ENCODE data around the gene LIX1.
A peak's percentile ranks its signal among the peaks of the same experiment; 100 is the strongest.
"Not testable (repeated sequence)": the region's sequence is repeated elsewhere in the genome, so short reads cannot be mapped to it uniquely, and the experiment has no call there.

Gene LIX1

GRCh38 chr5:97142521-97143254, at the start of gene LIX1:
LIX1 (minus strand) TSS chr5:97142611; CDS start chr5:97142576, 35 bp downstream.
- H3K9me2 ChIP-seq (replicated peaks; ENCODE audit: control insufficient read depth, low read length) = no peaks in the 10 kb centered on the region
- no peaks in the 10 kb centered on the region for H4K20me1 ChIP-seq (ENCODE audit: control insufficient read depth, insufficient read depth, low read depth, low read length)
- no peaks in the 10 kb centered on the region for H3K4me1 ChIP-seq (ENCODE audit: control insufficient read depth, low read length)
- H3K9me3 ChIP-seq (ENCODE audit: control insufficient read depth, insufficient read depth, low read length) = no peaks in the 10 kb centered on the region
- TF ChIP-seq EZH2phosphoT487 (IDR thresholded peaks at IDR 0.05; ENCODE audit: borderline replicate concordance, low read length) (no peak), CTCF (IDR thresholded peaks at IDR 0.05; ENCODE audit: low read depth, low read length, poor library complexity, severe bottlenecking) (peak; percentile 64)
- no peaks in the 10 kb centered on the region for H3F3A ChIP-seq (ENCODE audit: control insufficient read depth, insufficient read depth)
- H3K27ac ChIP-seq (ENCODE audit: low read depth, low read length) = no peak within 1 kb of the TSS
- H3K4me2 ChIP-seq (ENCODE audit: low read length) = no peak within 1 kb of the TSS
- no peak within 1 kb of the TSS for H3K4me3 ChIP-seq (ENCODE audit: low read length)
- H3K79me2 ChIP-seq (ENCODE audit: control insufficient read depth, low read length) = no peaks in the 10 kb centered on the region
- no peaks in the 10 kb centered on the region for H3K27me3 ChIP-seq (ENCODE audit: control insufficient read depth, low read length)
- H3K36me3 ChIP-seq (ENCODE audit: control insufficient read depth, low read length) = no peaks in the 10 kb centered on the region

GRCh38 chr5:97191893-97192292, 49.5 kb upstream of the LIX1 start:
- Histone ChIP-seq H3K9me3 (ENCODE audit: control insufficient read depth, insufficient read depth, low read length) (peaks cover 11% of the 10 kb centered on the region), H3K4me3 (ENCODE audit: low read length) (no peak overlapping the region), H3K4me1 (ENCODE audit: control insufficient read depth, low read length) (peaks cover 17% of the 10 kb centered on the region), H3K27me3 (ENCODE audit: control insufficient read depth, low read length) (no peaks in the 10 kb centered on the region), H3K27ac (ENCODE audit: low read depth, low read length) (no peak overlapping the region), H3K36me3 (ENCODE audit: control insufficient read depth, low read length) (no peaks in the 10 kb centered on the region), H3K79me2 (ENCODE audit: control insufficient read depth, low read length) (no peaks in the 10 kb centered on the region), H3F3A (ENCODE audit: control insufficient read depth, insufficient read depth) (no peaks in the 10 kb centered on the region), H4K20me1 (ENCODE audit: control insufficient read depth, insufficient read depth, low read depth, low read length) (no peaks in the 10 kb centered on the region), H3K4me2 (ENCODE audit: low read length) (no peak overlapping the region), H3K9me2 (replicated peaks; ENCODE audit: control insufficient read depth, low read length) (no peaks in the 10 kb centered on the region)
- TF ChIP-seq CTCF (IDR thresholded peaks at IDR 0.05; ENCODE audit: low read depth, low read length, poor library complexity, severe bottlenecking) = no peak
- no peak for TF ChIP-seq EZH2phosphoT487 (IDR thresholded peaks at IDR 0.05; ENCODE audit: borderline replicate concordance, low read length)

GRCh38 chr5:97189523-97189922, 47.1 kb upstream of the LIX1 start:
- Histone ChIP-seq H3K9me3 (ENCODE audit: control insufficient read depth, insufficient read depth, low read length) (peaks cover 13% of the 10 kb centered on the region), H3K4me1 (ENCODE audit: control insufficient read depth, low read length) (peaks cover 12% of the 10 kb centered on the region)
- H3K27ac ChIP-seq (ENCODE audit: low read depth, low read length); H3F3A ChIP-seq (ENCODE audit: control insufficient read depth, insufficient read depth); H3K36me3 ChIP-seq (ENCODE audit: control insufficient read depth, low read length); H3K9me2 ChIP-seq (replicated peaks; ENCODE audit: control insufficient read depth, low read length); H3K4me3 ChIP-seq (ENCODE audit: low read length); H3K27me3 ChIP-seq (ENCODE audit: control insufficient read depth, low read length); H4K20me1 ChIP-seq (ENCODE audit: control insufficient read depth, insufficient read depth, low read depth, low read length); H3K79me2 ChIP-seq (ENCODE audit: control insufficient read depth, low read length); H3K4me2 ChIP-seq (ENCODE audit: low read length): not testable (repeated sequence)

- 0 out of 2 replicates have a peak, but pooled peaks cover 5% of the 10 kb centered on the region for H3K9me3 ChIP-seq (ENCODE audit: control insufficient read depth, insufficient read depth, low read length)
- peaks cover 35% of the 10 kb centered on the region for H3K79me2 ChIP-seq (ENCODE audit: control insufficient read depth, low read length)
- H3K27me3 ChIP-seq (ENCODE audit: control insufficient read depth, low read length) = no peaks in the 10 kb centered on the region
- peak overlapping the region; percentile 77 for H3K4me2 ChIP-seq (ENCODE audit: low read length)
- TF ChIP-seq CTCF (IDR thresholded peaks at IDR 0.05; ENCODE audit: low read depth, low read length, poor library complexity, severe bottlenecking) = no peak
- TF ChIP-seq EZH2phosphoT487 (IDR thresholded peaks at IDR 0.05; ENCODE audit: borderline replicate concordance, low read length) = no peak
- H3K27ac ChIP-seq (ENCODE audit: low read depth, low read length) = peak overlapping the region; percentile 78
- no peaks in the 10 kb centered on the region for H3K9me2 ChIP-seq (replicated peaks; ENCODE audit: control insufficient read depth, low read length)
- H3K4me1 ChIP-seq (ENCODE audit: control insufficient read depth, low read length) = peaks cover 24% of the 10 kb centered on the region
- peak overlapping the region; percentile 93 for H3K4me3 ChIP-seq (ENCODE audit: low read length)
- H4K20me1 ChIP-seq (ENCODE audit: control insufficient read depth, insufficient read depth, low read depth, low read length) = no peaks in the 10 kb centered on the region
- H3K36me3 ChIP-seq (ENCODE audit: control insufficient read depth, low read length) = peaks cover 18% of the 10 kb centered on the region
- H3F3A ChIP-seq (ENCODE audit: control insufficient read depth, insufficient read depth) = no peaks in the 10 kb centered on the region
These were observed 41.5 kb upstream of the LIX1 start for GRCh38 chr5:97183930-97184213.
